Measurements from ENCODE around the gene PPP1R3D.

Gene PPP1R3D

GRCh38 chr20:59940129-59940955, at the start of gene PPP1R3D, which contains the start of gene FAM217B:
PPP1R3D (minus strand) TSS chr20:59940305; CDS start chr20:59939931, 374 bp downstream.
FAM217B (plus strand) TSS chr20:59940389; CDS start chr20:59943944, 3,555 bp downstream.
- H3K9me3 ChIP-seq (ENCODE audit: low read length) = no peaks in the 10 kb centered on the region
- peaks cover 58% of the 10 kb centered on the region for H3K4me1 ChIP-seq (ENCODE audit: insufficient read depth, low read length)
- H3K36me3 ChIP-seq (ENCODE audit: insufficient read depth, low read length) = peaks cover 30% of the 10 kb centered on the region
- H3K27me3 ChIP-seq (ENCODE audit: control insufficient read depth in 1 of 2, insufficient read depth in 2 of 2, low read length in 2 of 2) = no peaks in the 10 kb centered on the region
- peak within 1 kb of the TSS; percentile 100 for H3K27ac ChIP-seq (ENCODE audit: low read depth, low read length)
- peak within 1 kb of the TSS; percentile 61 to 72 for H3K4me3 ChIP-seq (ENCODE audit: low read depth in 1 of 2, low read length in 2 of 2)
- H3K9ac ChIP-seq (ENCODE audit: low read length) = peak within 1 kb of the TSS; percentile 67

GRCh38 chr20:59988141-59988540, 48.0 kb upstream of the PPP1R3D start:
- Histone ChIP-seq H3K36me3 (ENCODE audit: insufficient read depth, low read length) (no peaks in the 10 kb centered on the region), H3K4me1 (ENCODE audit: insufficient read depth, low read length) (no peaks in the 10 kb centered on the region), H3K4me3 (ENCODE audit: low read depth in 1 of 2, low read length in 2 of 2) (no peak overlapping the region), H3K9ac (ENCODE audit: low read length) (no peak overlapping the region), H3K27me3 (ENCODE audit: control insufficient read depth in 1 of 2, insufficient read depth in 2 of 2, low read length in 2 of 2) (no peaks in the 10 kb centered on the region), H3K9me3 (ENCODE audit: low read length) (no peaks in the 10 kb centered on the region), H3K27ac (ENCODE audit: low read depth, low read length) (no peak overlapping the region)

GRCh38 chr20:59987135-59987534, 47.0 kb upstream of the PPP1R3D start:
- H3K27me3 ChIP-seq (ENCODE audit: control insufficient read depth in 1 of 2, insufficient read depth in 2 of 2, low read length in 2 of 2) = no peaks in the 10 kb centered on the region
- no peaks in the 10 kb centered on the region for H3K9me3 ChIP-seq (ENCODE audit: low read length)
- no peak overlapping the region for H3K9ac ChIP-seq (ENCODE audit: low read length)
- no peaks in the 10 kb centered on the region for H3K4me1 ChIP-seq (ENCODE audit: insufficient read depth, low read length)
- H3K27ac ChIP-seq (ENCODE audit: low read depth, low read length) = no peak overlapping the region
- no peak overlapping the region for H3K4me3 ChIP-seq (ENCODE audit: low read depth in 1 of 2, low read length in 2 of 2)
- no peaks in the 10 kb centered on the region for H3K36me3 ChIP-seq (ENCODE audit: insufficient read depth, low read length)

GRCh38 chr20:59985864-59986263, 45.8 kb upstream of the PPP1R3D start:
- no peak overlapping the region for H3K9ac ChIP-seq (ENCODE audit: low read length)
- no peaks in the 10 kb centered on the region for H3K9me3 ChIP-seq (ENCODE audit: low read length)
- no peaks in the 10 kb centered on the region for H3K4me1 ChIP-seq (ENCODE audit: insufficient read depth, low read length)
- H3K27ac ChIP-seq (ENCODE audit: low read depth, low read length) = no peak overlapping the region
- no peaks in the 10 kb centered on the region for H3K36me3 ChIP-seq (ENCODE audit: insufficient read depth, low read length)
- H3K27me3 ChIP-seq (ENCODE audit: control insufficient read depth in 1 of 2, insufficient read depth in 2 of 2, low read length in 2 of 2) = no peaks in the 10 kb centered on the region
- no peak overlapping the region for H3K4me3 ChIP-seq (ENCODE audit: low read depth in 1 of 2, low read length in 2 of 2)

- Histone ChIP-seq H3K36me3 (ENCODE audit: insufficient read depth, low read length) (no peaks in the 10 kb centered on the region), H3K9ac (ENCODE audit: low read length) (no peak overlapping the region), H3K4me1 (ENCODE audit: insufficient read depth, low read length) (no peaks in the 10 kb centered on the region), H3K27ac (ENCODE audit: low read depth, low read length) (no peak overlapping the region), H3K27me3 (ENCODE audit: control insufficient read depth in 1 of 2, insufficient read depth in 2 of 2, low read length in 2 of 2) (no peaks in the 10 kb centered on the region), H3K9me3 (ENCODE audit: low read length) (no peaks in the 10 kb centered on the region), H3K4me3 (ENCODE audit: low read depth in 1 of 2, low read length in 2 of 2) (no peak overlapping the region)
Measured at GRCh38 chr20:59985164-59985563, 45.1 kb upstream of the PPP1R3D start.

- Histone ChIP-seq H3K9me3 (ENCODE audit: low read length) (no peaks in the 10 kb centered on the region), H3K27me3 (ENCODE audit: control insufficient read depth in 1 of 2, insufficient read depth in 2 of 2, low read length in 2 of 2) (no peaks in the 10 kb centered on the region), H3K36me3 (ENCODE audit: insufficient read depth, low read length) (no peaks in the 10 kb centered on the region), H3K4me1 (ENCODE audit: insufficient read depth, low read length) (no peaks in the 10 kb centered on the region), H3K27ac (ENCODE audit: low read depth, low read length) (no peak overlapping the region), H3K4me3 (ENCODE audit: low read depth in 1 of 2, low read length in 2 of 2) (no peak overlapping the region), H3K9ac (ENCODE audit: low read length) (no peak overlapping the region)
Measured at GRCh38 chr20:59984541-59984940, 44.4 kb upstream of the PPP1R3D start.

- Histone ChIP-seq H3K36me3 (ENCODE audit: insufficient read depth, low read length) (no peaks in the 10 kb centered on the region), H3K9ac (ENCODE audit: low read length) (no peak overlapping the region), H3K4me1 (ENCODE audit: insufficient read depth, low read length) (no peaks in the 10 kb centered on the region), H3K27me3 (ENCODE audit: control insufficient read depth in 1 of 2, insufficient read depth in 2 of 2, low read length in 2 of 2) (no peaks in the 10 kb centered on the region), H3K4me3 (ENCODE audit: low read depth in 1 of 2, low read length in 2 of 2) (no peak overlapping the region), H3K27ac (ENCODE audit: low read depth, low read length) (no peak overlapping the region), H3K9me3 (ENCODE audit: low read length) (no peaks in the 10 kb centered on the region)
Measured at GRCh38 chr20:59983076-59983475, 43.0 kb upstream of the PPP1R3D start.

GRCh38 chr20:59977086-59977485, 37.0 kb upstream of the PPP1R3D start:
- H3K36me3 ChIP-seq (ENCODE audit: insufficient read depth, low read length) = no peaks in the 10 kb centered on the region
- no peak overlapping the region for H3K9ac ChIP-seq (ENCODE audit: low read length)
- H3K27me3 ChIP-seq (ENCODE audit: control insufficient read depth in 1 of 2, insufficient read depth in 2 of 2, low read length in 2 of 2) = no peaks in the 10 kb centered on the region
- no peak overlapping the region for H3K4me3 ChIP-seq (ENCODE audit: low read depth in 1 of 2, low read length in 2 of 2)
- H3K4me1 ChIP-seq (ENCODE audit: insufficient read depth, low read length) = peaks cover 5% of the 10 kb centered on the region
- H3K9me3 ChIP-seq (ENCODE audit: low read length) = no peaks in the 10 kb centered on the region
- H3K27ac ChIP-seq (ENCODE audit: low read depth, low read length) = no peak overlapping the region

GRCh38 chr20:59976156-59976782, 36.2 kb upstream of the PPP1R3D start:
- Histone ChIP-seq H3K9me3 (ENCODE audit: low read length) (no peaks in the 10 kb centered on the region), H3K4me3 (ENCODE audit: low read depth in 1 of 2, low read length in 2 of 2) (no peak overlapping the region), H3K27me3 (ENCODE audit: control insufficient read depth in 1 of 2, insufficient read depth in 2 of 2, low read length in 2 of 2) (no peaks in the 10 kb centered on the region), H3K27ac (ENCODE audit: low read depth, low read length) (no peak overlapping the region), H3K36me3 (ENCODE audit: insufficient read depth, low read length) (no peaks in the 10 kb centered on the region), H3K4me1 (ENCODE audit: insufficient read depth, low read length) (peaks cover 5% of the 10 kb centered on the region), H3K9ac (ENCODE audit: low read length) (no peak overlapping the region)

- H3K9ac ChIP-seq (ENCODE audit: low read length) = no peak overlapping the region
- peaks cover 5% of the 10 kb centered on the region for H3K4me1 ChIP-seq (ENCODE audit: insufficient read depth, low read length)
- no peaks in the 10 kb centered on the region for H3K36me3 ChIP-seq (ENCODE audit: insufficient read depth, low read length)
- no peaks in the 10 kb centered on the region for H3K9me3 ChIP-seq (ENCODE audit: low read length)
- no peak overlapping the region for H3K4me3 ChIP-seq (ENCODE audit: low read depth in 1 of 2, low read length in 2 of 2)
- H3K27me3 ChIP-seq (ENCODE audit: control insufficient read depth in 1 of 2, insufficient read depth in 2 of 2, low read length in 2 of 2) = no peaks in the 10 kb centered on the region
- H3K27ac ChIP-seq (ENCODE audit: low read depth, low read length) = no peak overlapping the region
Measured at GRCh38 chr20:59972037-59972801, 32.1 kb upstream of the PPP1R3D start.

- Histone ChIP-seq H3K27ac (ENCODE audit: low read depth, low read length) (no peak overlapping the region), H3K9me3 (ENCODE audit: low read length) (no peaks in the 10 kb centered on the region), H3K9ac (ENCODE audit: low read length) (no peak overlapping the region), H3K4me3 (ENCODE audit: low read depth in 1 of 2, low read length in 2 of 2) (no peak overlapping the region), H3K4me1 (ENCODE audit: insufficient read depth, low read length) (peaks cover 1% of the 10 kb centered on the region), H3K36me3 (ENCODE audit: insufficient read depth, low read length) (no peaks in the 10 kb centered on the region), H3K27me3 (ENCODE audit: control insufficient read depth in 1 of 2, insufficient read depth in 2 of 2, low read length in 2 of 2) (no peaks in the 10 kb centered on the region)
Measured at GRCh38 chr20:59971428-59971827, 31.3 kb upstream of the PPP1R3D start.
